Subcutaneous adipose tissue (tissue), 4 donors: Measurements from ENCODE around the gene PCGF3. TPM values are rescaled to one million over a fixed set of nuclear protein-coding genes. Genes with fewer than 3 reads are reported as not detected.

Experiments used
- CTCF ChIP-seq: fragments of 450-650 bp; IDR thresholded peaks from one replicate; pipeline ENCODE4 v1.5.1; 2016; ENCODE audit warnings: low read depth, mild to moderate bottlenecking, control low read depth, antibody characterized with exemption, moderate library complexity
- total RNA-seq, 4 donors: library from RNA; depleted of rRNA; stranded (reverse); fragments of >200 nt; gene quantifications; one replicate each; pipeline ENCODE4 v1.1.0, GENCODE V29; 2016

Gene PCGF3
- total RNA-seq, 4 donors from 2014 or later: 36.7 to 72.2 (median 55.0) TPM

- TF ChIP-seq CTCF: no peak
These were observed 45.2 kb upstream of the PCGF3 start for GRCh38 chr4:660401-660800.

- no peak for TF ChIP-seq CTCF
These were observed 44.4 kb upstream of the PCGF3 start for GRCh38 chr4:661231-661630.

GRCh38 chr4:661881-662761, 43.5 kb upstream of the PCGF3 start:
- no peak for TF ChIP-seq CTCF

- TF ChIP-seq CTCF: no peak
These were observed 42.6 kb upstream of the PCGF3 start for GRCh38 chr4:663046-663437.

GRCh38 chr4:663438-664428, 41.9 kb upstream of the PCGF3 start:
- TF ChIP-seq CTCF: no peak

- no peak for TF ChIP-seq CTCF
These were observed 40.9 kb upstream of the PCGF3 start for GRCh38 chr4:664713-665231.

- TF ChIP-seq CTCF: no peak
These were observed 40.3 kb upstream of the PCGF3 start for GRCh38 chr4:665381-665750.
